ENCODE results near the gene CALCOCO2. TPM values are rescaled to one million over a fixed set of nuclear protein-coding genes. Genes with fewer than 3 reads are reported as not detected.
"Not testable (repeated sequence)": the region's sequence is repeated elsewhere in the genome, so short reads cannot be mapped to it uniquely, and the experiment has no call there.

The CALCOCO2 gene
- total RNA-seq, 1 donor from 2014 or later, result 115 TPM

DNA sequence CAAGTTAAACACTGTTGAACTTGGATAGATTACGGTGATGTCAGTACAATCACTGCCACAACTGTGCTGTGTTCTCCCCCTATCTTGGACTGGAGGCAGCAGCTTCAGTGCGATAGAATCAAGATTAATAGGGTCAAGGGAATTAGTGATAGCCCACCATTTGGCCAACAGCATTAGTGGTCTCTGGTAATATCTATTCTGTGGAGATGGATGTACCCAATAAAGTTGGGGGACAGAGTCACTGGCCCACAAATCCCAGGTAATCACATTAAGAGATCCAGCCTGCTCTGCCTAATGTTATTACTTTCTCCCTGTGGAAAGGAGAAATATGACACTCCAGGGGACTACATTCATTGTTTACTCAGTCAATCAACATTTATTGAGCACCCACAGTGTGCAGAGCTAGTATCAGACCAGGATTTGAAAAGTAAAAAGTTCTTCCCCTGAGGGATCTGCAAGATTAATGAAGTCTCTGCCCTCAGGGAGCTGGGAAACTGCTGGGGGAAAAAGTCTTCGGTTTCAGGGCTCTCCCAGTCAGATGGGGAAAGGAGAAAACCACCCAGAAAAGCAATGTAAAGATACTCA lies 38.2 kb downstream of the CALCOCO2 start:
- no peaks in the 10 kb centered on the region for H3K9me3 Mint-ChIP-seq
- TF ChIP-seq, protein P1, sequence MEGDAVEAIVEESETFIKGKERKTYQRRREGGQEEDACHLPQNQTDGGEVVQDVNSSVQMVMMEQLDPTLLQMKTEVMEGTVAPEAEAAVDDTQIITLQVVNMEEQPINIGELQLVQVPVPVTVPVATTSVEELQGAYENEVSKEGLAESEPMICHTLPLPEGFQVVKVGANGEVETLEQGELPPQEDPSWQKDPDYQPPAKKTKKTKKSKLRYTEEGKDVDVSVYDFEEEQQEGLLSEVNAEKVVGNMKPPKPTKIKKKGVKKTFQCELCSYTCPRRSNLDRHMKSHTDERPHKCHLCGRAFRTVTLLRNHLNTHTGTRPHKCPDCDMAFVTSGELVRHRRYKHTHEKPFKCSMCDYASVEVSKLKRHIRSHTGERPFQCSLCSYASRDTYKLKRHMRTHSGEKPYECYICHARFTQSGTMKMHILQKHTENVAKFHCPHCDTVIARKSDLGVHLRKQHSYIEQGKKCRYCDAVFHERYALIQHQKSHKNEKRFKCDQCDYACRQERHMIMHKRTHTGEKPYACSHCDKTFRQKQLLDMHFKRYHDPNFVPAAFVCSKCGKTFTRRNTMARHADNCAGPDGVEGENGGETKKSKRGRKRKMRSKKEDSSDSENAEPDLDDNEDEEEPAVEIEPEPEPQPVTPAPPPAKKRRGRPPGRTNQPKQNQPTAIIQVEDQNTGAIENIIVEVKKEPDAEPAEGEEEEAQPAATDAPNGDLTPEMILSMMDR (IDR thresholded peaks at IDR 0.05), result no peak
- CTCF ChIA-PET, result interaction anchor here (0.8 kb wide), 1 partner anchor 10 kb away, joined by 3 read pairs; no protein-coding TSS in a partner anchor
- POLR2A ChIA-PET, result no interaction called here
- peaks cover 18% of the 10 kb centered on the region for H3K36me3 Mint-ChIP-seq (ENCODE audit: low read depth)
- ATAC-seq (ENCODE audit: low read depth) (no peak), DNase-seq (no peak)
- no peak overlapping the region for H3K4me3 Mint-ChIP-seq
- intact Hi-C loops (cut with micrococcal nuclease), result no loop called here
- no peak overlapping the region for H3K27ac Mint-ChIP-seq
- no peaks in the 10 kb centered on the region for H3K4me1 Mint-ChIP-seq
- no peaks in the 10 kb centered on the region for H3K27me3 Mint-ChIP-seq

DNA sequence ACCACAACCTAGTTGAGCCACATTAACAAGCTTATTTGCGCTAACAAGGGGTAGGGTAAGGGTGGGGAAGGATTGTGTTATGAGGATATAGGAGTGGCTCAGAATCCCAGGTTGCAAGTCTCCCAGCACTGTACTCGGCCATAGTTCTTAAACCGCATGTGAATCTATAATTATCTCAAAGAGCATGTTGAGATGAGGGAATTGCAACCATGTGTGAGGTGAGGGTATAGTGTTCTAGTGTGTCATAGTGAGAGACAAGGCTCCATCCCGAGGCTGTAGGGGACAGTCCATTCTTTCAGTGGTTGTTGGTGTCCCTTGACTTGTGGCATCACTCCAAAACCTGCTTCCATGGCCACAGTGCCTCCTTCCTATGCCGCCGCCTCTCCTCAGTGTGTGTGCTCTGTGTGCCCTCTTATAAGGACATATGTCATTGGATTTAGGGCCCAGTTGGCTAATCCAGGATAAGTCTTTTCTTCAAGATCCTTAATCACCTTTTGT lies 39.0 kb downstream of the CALCOCO2 start:
- H3K27ac Mint-ChIP-seq, result no peak overlapping the region
- POLR2A ChIA-PET, result no interaction called here
- no peaks in the 10 kb centered on the region for H3K4me1 Mint-ChIP-seq
- ATAC-seq (ENCODE audit: low read depth) (no peak), DNase-seq (no peak)
- H3K9me3 Mint-ChIP-seq, result no peaks in the 10 kb centered on the region
- TF ChIP-seq, protein P1 (IDR thresholded peaks at IDR 0.05), result no peak
- intact Hi-C loops (cut with micrococcal nuclease), result no loop called here
- H3K36me3 Mint-ChIP-seq (ENCODE audit: low read depth), result peaks cover 10% of the 10 kb centered on the region
- CTCF ChIA-PET, result interaction anchor here (0.8 kb wide), 1 partner anchor 9 kb away, joined by 3 read pairs; no protein-coding TSS in a partner anchor
- no peak overlapping the region for H3K4me3 Mint-ChIP-seq
- no peaks in the 10 kb centered on the region for H3K27me3 Mint-ChIP-seq

DNA sequence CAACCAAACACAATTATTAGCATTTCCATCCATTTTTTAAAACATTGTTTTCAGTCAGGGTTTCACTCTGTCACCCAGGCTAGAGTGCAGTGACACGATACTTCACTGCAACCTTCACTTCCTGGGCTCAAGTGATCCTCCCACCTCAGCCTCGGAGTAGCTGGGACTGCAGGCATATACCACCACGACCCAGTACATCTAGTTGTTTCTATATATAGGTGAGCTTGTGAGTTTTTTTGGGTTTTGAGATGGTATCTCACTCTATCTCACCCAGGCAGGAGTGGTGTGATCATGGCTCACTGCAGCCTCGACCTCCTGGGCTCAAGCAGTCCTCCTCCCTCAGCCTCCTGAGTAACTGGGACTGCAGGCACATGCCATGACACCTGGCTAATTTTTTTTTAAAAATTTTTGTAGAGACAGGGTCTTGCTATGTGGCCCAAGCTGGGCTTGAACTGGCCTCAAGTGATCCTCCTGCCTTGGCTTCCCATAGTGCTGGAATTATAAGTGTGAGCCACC lies 40.3 kb downstream of the CALCOCO2 start:
- H3K4me1 Mint-ChIP-seq, result no peaks in the 10 kb centered on the region
- TF ChIP-seq, protein P1 (IDR thresholded peaks at IDR 0.05), result no peak
- no peak overlapping the region for H3K4me3 Mint-ChIP-seq
- ChIA-PET POLR2A (no interaction called here), CTCF (no interaction called here)
- intact Hi-C loops (cut with micrococcal nuclease), result no loop called here
- H3K36me3 Mint-ChIP-seq (ENCODE audit: low read depth), result peaks cover 3% of the 10 kb centered on the region
- no peak overlapping the region for H3K27ac Mint-ChIP-seq
- no peaks in the 10 kb centered on the region for H3K9me3 Mint-ChIP-seq
- DNase-seq, result no peak
- H3K27me3 Mint-ChIP-seq, result no peaks in the 10 kb centered on the region
- no peak for ATAC-seq (ENCODE audit: low read depth)

DNA sequence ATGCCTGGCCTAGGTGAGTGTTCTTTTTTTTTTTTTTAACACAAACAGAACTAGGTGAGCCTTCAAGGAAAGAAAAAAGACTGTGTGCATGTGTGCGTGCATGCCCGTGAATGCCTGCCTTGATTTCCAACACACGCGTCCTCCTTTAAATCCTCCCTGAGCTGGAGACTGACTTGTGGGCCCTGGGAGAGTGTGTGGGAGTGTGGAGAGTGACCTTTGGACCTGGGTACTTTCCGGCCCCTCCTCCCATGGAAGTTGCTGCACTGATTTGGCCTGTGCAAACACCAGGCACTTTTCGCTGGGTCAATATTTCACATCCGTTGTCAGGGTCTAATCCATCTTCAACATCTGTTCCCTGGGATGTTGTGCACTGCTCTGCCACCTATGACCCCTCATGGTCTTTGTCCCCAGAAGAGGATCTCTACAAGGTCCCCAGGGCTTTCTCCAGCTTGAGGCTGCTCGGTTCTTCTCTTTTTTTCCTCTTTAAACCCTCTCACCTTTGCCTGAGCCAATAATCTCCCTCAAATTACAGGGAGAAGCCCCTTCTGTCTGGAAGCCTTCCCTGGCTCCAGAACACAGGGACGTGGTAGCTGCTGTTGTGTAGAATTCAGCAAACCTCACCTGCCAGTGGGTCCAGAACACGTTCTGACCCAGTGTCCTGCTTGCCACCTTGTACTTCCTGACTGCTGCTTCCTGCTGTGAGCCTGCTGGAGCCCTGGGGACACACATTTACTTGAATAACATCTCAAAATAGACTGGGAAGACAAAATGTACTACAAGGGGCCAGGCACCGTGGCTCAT lies 40.9 kb downstream of the CALCOCO2 start:
- Mint-ChIP-seq H3K9me3 (no peaks in the 10 kb centered on the region), H3K36me3 (ENCODE audit: low read depth) (no peaks in the 10 kb centered on the region), H3K4me3 (no peak overlapping the region), H3K27me3 (no peaks in the 10 kb centered on the region), H3K27ac (no peak overlapping the region), H3K4me1 (no peaks in the 10 kb centered on the region)
- ATAC-seq (ENCODE audit: low read depth) (no peak), DNase-seq (no peak)
- TF ChIP-seq, protein P1 (IDR thresholded peaks at IDR 0.05), result no peak
- ChIA-PET CTCF (no interaction called here), POLR2A (no interaction called here)
- intact Hi-C loops (cut with micrococcal nuclease), result no loop called here

DNA sequence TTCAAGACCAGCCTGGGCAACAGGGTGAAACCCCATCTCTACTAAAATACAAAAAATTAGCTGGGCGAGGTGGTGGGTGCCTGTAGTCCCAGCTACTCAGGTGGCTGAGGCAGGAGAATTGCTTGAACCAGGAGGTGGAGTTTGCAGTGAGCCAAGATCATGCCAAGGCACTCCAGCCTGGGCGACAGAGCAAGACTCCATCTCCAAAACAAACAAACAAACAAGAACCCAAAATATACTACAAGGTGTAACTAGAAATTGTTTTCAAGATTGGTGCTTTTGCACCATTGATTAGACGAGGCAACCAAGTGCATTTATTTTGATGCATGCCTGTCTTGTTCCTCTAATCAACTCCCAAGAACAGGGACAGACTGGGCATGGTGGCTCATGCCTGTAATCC lies 41.6 kb downstream of the CALCOCO2 start:
- POLR2A ChIA-PET; ATAC-seq (ENCODE audit: low read depth); intact Hi-C loops (cut with micrococcal nuclease); H3K4me3 Mint-ChIP-seq; H3K27me3 Mint-ChIP-seq; CTCF ChIA-PET; H3K27ac Mint-ChIP-seq; H3K36me3 Mint-ChIP-seq (ENCODE audit: low read depth); DNase-seq; H3K9me3 Mint-ChIP-seq; H3K4me1 Mint-ChIP-seq: not testable (repeated sequence)
